Measurements from ENCODE around the gene OR10D3.

The OR10D3 gene

DNA sequence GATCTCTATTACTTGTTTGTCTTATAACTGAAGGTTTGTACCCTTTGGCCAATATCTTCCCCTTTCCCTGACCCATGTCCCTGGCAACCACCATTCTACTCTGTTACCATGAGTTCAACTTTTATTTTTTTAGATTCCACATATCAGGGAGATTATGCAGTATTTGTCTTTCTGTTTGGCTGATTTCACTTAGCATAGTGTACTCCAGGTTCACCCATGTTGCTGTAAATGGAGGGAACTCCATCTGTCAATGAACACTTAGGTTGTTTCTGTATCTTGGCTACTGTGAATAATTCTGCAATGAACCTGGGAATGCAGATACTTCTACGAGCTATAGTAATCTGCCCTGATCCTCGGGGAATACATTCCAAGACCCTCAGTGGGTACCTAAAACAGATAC, 14.9 kb downstream of the OR10D3 start:
- H3K4me1 ChIP-seq (ENCODE audit: insufficient read depth, low read length), result no peaks in the 10 kb centered on the region
- H3K27me3 ChIP-seq (ENCODE audit: control insufficient read depth in 1 of 2, insufficient read depth in 2 of 2, low read length in 2 of 2), result no peaks in the 10 kb centered on the region
- H3K36me3 ChIP-seq (ENCODE audit: insufficient read depth, low read length), result no peaks in the 10 kb centered on the region
- no peak overlapping the region for H3K27ac ChIP-seq (ENCODE audit: low read depth, low read length)
- H3K4me3 ChIP-seq (ENCODE audit: low read depth in 1 of 2, low read length in 2 of 2), result no peak overlapping the region
- H3K9ac ChIP-seq (ENCODE audit: low read length), result no peak overlapping the region
- H3K9me3 ChIP-seq (ENCODE audit: low read length), result no peaks in the 10 kb centered on the region

DNA sequence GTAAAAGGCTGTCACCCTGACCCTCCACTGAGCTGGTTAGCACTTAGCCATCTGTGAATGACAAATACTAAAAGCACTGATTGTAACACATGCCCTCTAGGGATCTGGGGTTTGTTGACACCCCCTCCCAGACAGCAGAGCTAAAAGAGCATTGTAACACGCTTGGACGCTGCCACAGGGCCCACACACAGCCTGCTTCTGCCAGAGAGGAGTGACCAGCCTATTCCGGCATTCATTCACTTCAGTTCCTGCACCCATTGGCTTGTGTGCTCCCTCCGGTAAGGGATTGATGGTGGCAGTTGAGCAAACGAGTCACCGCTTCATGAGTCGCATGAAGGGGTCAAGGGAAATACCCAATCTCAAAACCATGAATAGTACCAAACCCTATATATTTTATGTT, 15.8 kb downstream of the OR10D3 start:
- no peaks in the 10 kb centered on the region for H3K4me1 ChIP-seq (ENCODE audit: insufficient read depth, low read length)
- no peaks in the 10 kb centered on the region for H3K27me3 ChIP-seq (ENCODE audit: control insufficient read depth in 1 of 2, insufficient read depth in 2 of 2, low read length in 2 of 2)
- H3K9ac ChIP-seq (ENCODE audit: low read length), result no peak overlapping the region
- no peak overlapping the region for H3K4me3 ChIP-seq (ENCODE audit: low read depth in 1 of 2, low read length in 2 of 2)
- no peaks in the 10 kb centered on the region for H3K9me3 ChIP-seq (ENCODE audit: low read length)
- H3K36me3 ChIP-seq (ENCODE audit: insufficient read depth, low read length), result no peaks in the 10 kb centered on the region
- H3K27ac ChIP-seq (ENCODE audit: low read depth, low read length), result no peak overlapping the region

DNA sequence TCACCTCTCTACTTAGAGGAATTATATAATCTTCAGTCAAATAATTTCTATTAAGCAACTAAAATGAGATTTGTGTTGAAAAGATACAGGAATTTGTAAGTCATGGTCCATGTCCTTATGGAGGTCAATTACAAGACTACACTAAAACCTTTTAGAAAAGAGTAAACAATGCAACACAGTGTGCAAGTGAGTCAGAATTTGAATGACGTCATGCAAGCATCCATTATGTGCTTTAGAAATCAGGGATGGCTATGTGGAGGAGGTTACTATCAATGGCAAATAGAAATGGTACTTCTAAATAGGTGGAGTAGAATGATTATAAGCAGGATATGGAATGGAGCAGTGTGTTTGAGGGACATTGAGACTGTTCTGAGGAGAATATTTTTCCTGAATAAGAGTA, 16.6 kb downstream of the OR10D3 start:
- Histone ChIP-seq H3K27ac (ENCODE audit: low read depth, low read length) (no peak overlapping the region), H3K9ac (ENCODE audit: low read length) (no peak overlapping the region), H3K4me1 (ENCODE audit: insufficient read depth, low read length) (no peaks in the 10 kb centered on the region), H3K9me3 (ENCODE audit: low read length) (no peaks in the 10 kb centered on the region), H3K36me3 (ENCODE audit: insufficient read depth, low read length) (no peaks in the 10 kb centered on the region), H3K27me3 (ENCODE audit: control insufficient read depth in 1 of 2, insufficient read depth in 2 of 2, low read length in 2 of 2) (no peaks in the 10 kb centered on the region), H3K4me3 (ENCODE audit: low read depth in 1 of 2, low read length in 2 of 2) (no peak overlapping the region)

DNA sequence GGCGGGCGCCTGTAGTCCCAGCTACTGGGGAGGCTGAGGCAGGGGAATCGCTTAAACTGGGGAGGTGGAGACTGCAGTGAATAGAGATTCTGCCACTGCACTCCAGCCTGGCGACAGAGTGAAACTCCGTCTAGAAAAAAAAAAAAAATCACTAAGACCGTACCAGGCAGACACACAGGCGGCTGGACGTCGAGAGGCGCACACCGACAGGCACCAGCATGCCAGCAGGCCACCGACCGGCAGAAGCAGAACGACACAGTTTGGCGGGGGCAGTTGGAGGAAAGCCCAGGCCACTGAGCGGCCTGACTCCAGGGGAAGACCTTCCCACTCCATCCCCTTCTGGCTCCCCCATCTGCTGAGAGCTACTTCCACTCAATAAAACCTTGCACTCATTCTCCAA, 17.5 kb downstream of the OR10D3 start:
- H3K36me3 ChIP-seq (ENCODE audit: insufficient read depth, low read length), result no peaks in the 10 kb centered on the region
- no peak overlapping the region for H3K9ac ChIP-seq (ENCODE audit: low read length)
- H3K4me1 ChIP-seq (ENCODE audit: insufficient read depth, low read length), result no peaks in the 10 kb centered on the region
- H3K27ac ChIP-seq (ENCODE audit: low read depth, low read length), result no peak overlapping the region
- no peaks in the 10 kb centered on the region for H3K27me3 ChIP-seq (ENCODE audit: control insufficient read depth in 1 of 2, insufficient read depth in 2 of 2, low read length in 2 of 2)
- H3K9me3 ChIP-seq (ENCODE audit: low read length), result no peaks in the 10 kb centered on the region
- H3K4me3 ChIP-seq (ENCODE audit: low read depth in 1 of 2, low read length in 2 of 2), result no peak overlapping the region

DNA sequence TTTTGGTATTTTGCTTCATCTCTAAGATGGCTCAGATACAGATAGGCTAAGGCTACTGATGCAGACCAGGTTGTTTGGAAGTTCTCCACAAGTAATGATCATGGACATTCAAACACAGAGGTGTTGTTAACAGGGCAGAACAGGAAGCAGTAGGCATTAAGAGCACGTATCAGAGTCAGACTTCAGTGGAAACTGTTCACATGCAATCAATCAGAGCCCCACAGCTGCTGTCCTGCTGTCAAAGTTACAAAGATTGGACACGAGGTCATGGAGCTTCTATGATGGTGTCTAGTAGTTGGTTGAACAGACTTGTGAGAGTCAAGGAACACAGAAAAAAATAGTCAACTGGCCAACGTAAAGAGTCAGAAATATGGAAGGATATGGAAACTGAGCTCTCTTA, 19.8 kb downstream of the OR10D3 start:
- Histone ChIP-seq H3K4me1 (ENCODE audit: insufficient read depth, low read length) (no peaks in the 10 kb centered on the region), H3K4me3 (ENCODE audit: low read depth in 1 of 2, low read length in 2 of 2) (no peak overlapping the region), H3K9ac (ENCODE audit: low read length) (no peak overlapping the region), H3K9me3 (ENCODE audit: low read length) (no peaks in the 10 kb centered on the region), H3K27ac (ENCODE audit: low read depth, low read length) (no peak overlapping the region), H3K36me3 (ENCODE audit: insufficient read depth, low read length) (no peaks in the 10 kb centered on the region), H3K27me3 (ENCODE audit: control insufficient read depth in 1 of 2, insufficient read depth in 2 of 2, low read length in 2 of 2) (no peaks in the 10 kb centered on the region)

DNA sequence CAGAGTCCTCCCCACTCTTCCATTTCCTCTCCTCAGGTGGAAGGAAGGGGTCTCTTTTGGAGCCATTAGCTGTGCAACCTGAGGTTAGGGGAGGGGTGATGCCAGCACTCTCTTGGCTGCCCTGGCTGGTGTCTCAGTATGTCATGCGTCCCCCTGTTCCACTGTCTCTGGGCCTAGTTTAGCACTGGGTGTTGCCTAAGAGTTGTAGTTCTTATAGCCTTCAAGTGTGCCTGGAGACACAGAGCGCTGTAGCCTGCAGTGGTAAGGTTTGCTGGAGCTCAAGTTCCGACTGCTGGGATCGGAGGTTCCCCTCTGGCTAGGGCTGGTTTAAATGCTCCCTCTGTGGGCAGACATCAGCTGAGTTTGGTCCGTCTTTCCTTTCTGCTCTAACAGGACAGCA, 20.9 kb downstream of the OR10D3 start:
- H3K36me3 ChIP-seq (ENCODE audit: insufficient read depth, low read length), result no peaks in the 10 kb centered on the region
- H3K4me1 ChIP-seq (ENCODE audit: insufficient read depth, low read length), result no peaks in the 10 kb centered on the region
- no peak overlapping the region for H3K4me3 ChIP-seq (ENCODE audit: low read depth in 1 of 2, low read length in 2 of 2)
- H3K27ac ChIP-seq (ENCODE audit: low read depth, low read length), result no peak overlapping the region
- H3K9me3 ChIP-seq (ENCODE audit: low read length), result no peaks in the 10 kb centered on the region
- H3K27me3 ChIP-seq (ENCODE audit: control insufficient read depth in 1 of 2, insufficient read depth in 2 of 2, low read length in 2 of 2), result no peaks in the 10 kb centered on the region
- H3K9ac ChIP-seq (ENCODE audit: low read length), result no peak overlapping the region

DNA sequence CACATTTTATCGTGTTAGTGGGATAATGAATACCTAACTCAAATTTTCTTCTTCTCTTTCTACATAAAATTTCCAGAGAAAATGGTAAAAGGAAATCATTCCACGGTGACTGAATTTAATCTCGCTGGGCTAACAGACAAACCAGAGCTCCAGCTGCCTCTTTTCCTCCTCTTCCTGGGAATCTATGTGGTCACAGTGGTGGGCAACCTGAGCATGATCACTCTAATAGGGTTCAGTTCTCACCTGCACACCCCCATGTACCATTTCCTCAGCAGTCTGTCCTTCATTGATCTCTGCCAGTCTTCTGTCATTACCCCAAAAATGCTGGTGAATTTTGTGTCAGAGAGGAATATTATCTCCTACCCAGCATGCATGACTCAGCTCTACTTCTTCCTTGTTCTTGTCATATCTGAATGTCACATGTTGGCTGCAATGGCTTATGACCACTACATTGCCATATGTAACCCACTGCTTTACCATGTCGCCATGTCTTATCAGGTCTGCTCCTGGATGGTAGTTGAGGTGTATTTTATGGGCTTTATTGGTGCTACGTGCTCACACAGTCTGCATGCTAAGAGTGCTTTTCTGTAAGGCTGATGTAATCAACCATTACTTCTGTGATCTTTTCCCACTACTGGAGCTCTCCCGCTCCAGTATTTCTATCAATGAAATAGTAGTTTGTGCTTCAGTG, 24.1 kb downstream of the OR10D3 start:
- Histone ChIP-seq H3K4me3 (ENCODE audit: low read depth in 1 of 2, low read length in 2 of 2) (no peak overlapping the region), H3K36me3 (ENCODE audit: insufficient read depth, low read length) (no peaks in the 10 kb centered on the region), H3K9ac (ENCODE audit: low read length) (no peak overlapping the region), H3K27me3 (ENCODE audit: control insufficient read depth in 1 of 2, insufficient read depth in 2 of 2, low read length in 2 of 2) (no peaks in the 10 kb centered on the region), H3K27ac (ENCODE audit: low read depth, low read length) (no peak overlapping the region), H3K9me3 (ENCODE audit: low read length) (no peaks in the 10 kb centered on the region), H3K4me1 (ENCODE audit: insufficient read depth, low read length) (no peaks in the 10 kb centered on the region)

DNA sequence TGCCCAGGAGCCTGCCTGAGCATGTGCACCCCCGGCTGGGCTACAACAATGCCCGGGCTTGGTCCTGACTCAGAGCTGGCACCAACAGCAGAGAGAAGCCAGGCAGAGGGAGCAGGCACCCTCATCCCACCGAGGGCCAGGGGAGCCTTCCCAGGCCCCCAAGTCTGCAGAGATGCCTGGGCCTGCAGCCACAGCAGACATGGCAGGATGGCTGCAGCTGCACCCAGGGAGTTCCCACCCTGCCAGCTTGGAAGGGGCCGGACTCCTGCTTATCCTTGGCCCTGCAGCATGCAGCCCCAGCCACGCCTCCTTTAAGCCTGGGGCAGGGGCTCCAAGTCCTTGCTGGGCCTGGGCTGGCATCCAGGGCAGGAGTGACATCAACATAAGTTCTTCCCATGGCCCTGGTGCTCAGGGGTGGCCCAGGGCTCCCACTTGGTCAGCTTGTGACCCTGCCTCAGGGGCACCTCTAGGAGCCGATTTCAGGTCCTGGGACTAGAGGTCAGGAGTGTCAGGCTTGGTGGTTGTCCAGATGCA, 26.7 kb downstream of the OR10D3 start:
- no peaks in the 10 kb centered on the region for H3K4me1 ChIP-seq (ENCODE audit: insufficient read depth, low read length)
- no peaks in the 10 kb centered on the region for H3K9me3 ChIP-seq (ENCODE audit: low read length)
- H3K27ac ChIP-seq (ENCODE audit: low read depth, low read length), result no peak overlapping the region
- no peaks in the 10 kb centered on the region for H3K36me3 ChIP-seq (ENCODE audit: insufficient read depth, low read length)
- H3K27me3 ChIP-seq (ENCODE audit: control insufficient read depth in 1 of 2, insufficient read depth in 2 of 2, low read length in 2 of 2), result no peaks in the 10 kb centered on the region
- no peak overlapping the region for H3K4me3 ChIP-seq (ENCODE audit: low read depth in 1 of 2, low read length in 2 of 2)
- H3K9ac ChIP-seq (ENCODE audit: low read length), result no peak overlapping the region

DNA sequence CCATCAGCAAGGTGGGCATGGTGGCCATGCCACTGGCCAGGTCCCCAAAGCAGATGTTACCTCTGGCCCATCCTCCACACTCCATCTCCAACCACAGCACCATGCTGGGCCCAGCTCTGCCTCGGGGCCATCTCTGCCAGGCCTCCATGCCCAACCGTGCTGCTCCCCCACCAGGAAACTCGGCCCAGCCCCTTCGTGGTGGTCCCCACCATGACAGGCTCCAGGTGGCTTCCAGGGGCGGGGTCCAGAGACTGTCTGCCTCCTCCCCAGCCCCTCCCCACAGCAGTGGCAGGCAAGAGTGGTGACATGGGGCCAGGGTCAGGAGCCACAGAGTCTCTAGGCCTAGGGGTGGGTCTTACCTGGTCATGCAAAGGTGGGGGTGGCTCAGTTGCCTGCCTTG, 27.3 kb downstream of the OR10D3 start:
- Histone ChIP-seq H3K9me3 (ENCODE audit: low read length) (no peaks in the 10 kb centered on the region), H3K4me3 (ENCODE audit: low read depth in 1 of 2, low read length in 2 of 2) (no peak overlapping the region), H3K9ac (ENCODE audit: low read length) (no peak overlapping the region), H3K36me3 (ENCODE audit: insufficient read depth, low read length) (no peaks in the 10 kb centered on the region), H3K27ac (ENCODE audit: low read depth, low read length) (no peak overlapping the region), H3K4me1 (ENCODE audit: insufficient read depth, low read length) (no peaks in the 10 kb centered on the region), H3K27me3 (ENCODE audit: control insufficient read depth in 1 of 2, insufficient read depth in 2 of 2, low read length in 2 of 2) (no peaks in the 10 kb centered on the region)

DNA sequence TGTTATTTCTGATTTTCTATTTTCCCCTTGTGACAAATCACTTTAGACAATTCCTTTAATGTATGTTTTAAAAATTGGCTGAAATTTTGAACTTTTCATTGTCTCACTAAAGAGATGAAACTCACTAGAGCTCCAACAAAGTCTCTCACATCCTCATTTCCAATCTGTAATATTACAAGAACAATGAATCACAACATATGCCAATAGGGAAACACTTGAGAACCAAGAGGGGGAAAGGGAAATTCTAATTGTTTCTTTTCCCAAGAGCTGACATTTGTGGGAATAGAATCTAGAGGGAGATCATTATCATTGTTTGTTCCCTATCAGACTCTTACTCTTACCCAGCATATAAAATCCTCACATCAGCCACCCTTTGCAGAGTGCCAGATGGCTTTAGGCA, 28.2 kb downstream of the OR10D3 start:
- Histone ChIP-seq H3K27me3 (ENCODE audit: control insufficient read depth in 1 of 2, insufficient read depth in 2 of 2, low read length in 2 of 2) (no peaks in the 10 kb centered on the region), H3K36me3 (ENCODE audit: insufficient read depth, low read length) (no peaks in the 10 kb centered on the region)

DNA sequence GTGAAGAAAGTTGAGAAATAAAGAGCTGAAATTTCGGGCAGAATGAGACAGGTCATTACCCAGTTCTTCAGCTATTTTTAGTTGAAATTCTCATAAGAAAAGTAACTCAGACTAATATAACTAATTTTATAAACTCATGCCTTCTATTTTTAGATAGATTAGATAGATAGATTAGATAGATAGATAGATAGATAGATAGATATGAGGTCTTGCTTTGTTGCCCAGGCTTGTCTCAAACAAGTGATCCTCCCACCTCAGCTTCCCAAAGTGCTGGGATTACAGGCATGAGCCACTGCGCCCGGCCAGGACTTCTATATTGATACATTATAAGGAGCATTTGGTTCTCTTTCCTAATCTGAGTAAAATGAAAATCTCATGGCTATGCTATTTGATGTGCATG, 30.9 kb downstream of the OR10D3 start:
- Histone ChIP-seq H3K9me3 (ENCODE audit: low read length) (no peaks in the 10 kb centered on the region), H3K9ac (ENCODE audit: low read length) (no peak overlapping the region), H3K27ac (ENCODE audit: low read depth, low read length) (no peak overlapping the region)

More for the DNA sequence above, 28.2 kb downstream of the OR10D3 start:
- H3K4me1 ChIP-seq (ENCODE audit: insufficient read depth, low read length), result no peaks in the 10 kb centered on the region
- H3K9ac ChIP-seq (ENCODE audit: low read length), result no peak overlapping the region
- no peaks in the 10 kb centered on the region for H3K9me3 ChIP-seq (ENCODE audit: low read length)
- H3K27ac ChIP-seq (ENCODE audit: low read depth, low read length), result no peak overlapping the region
- no peak overlapping the region for H3K4me3 ChIP-seq (ENCODE audit: low read depth in 1 of 2, low read length in 2 of 2)

DNA sequence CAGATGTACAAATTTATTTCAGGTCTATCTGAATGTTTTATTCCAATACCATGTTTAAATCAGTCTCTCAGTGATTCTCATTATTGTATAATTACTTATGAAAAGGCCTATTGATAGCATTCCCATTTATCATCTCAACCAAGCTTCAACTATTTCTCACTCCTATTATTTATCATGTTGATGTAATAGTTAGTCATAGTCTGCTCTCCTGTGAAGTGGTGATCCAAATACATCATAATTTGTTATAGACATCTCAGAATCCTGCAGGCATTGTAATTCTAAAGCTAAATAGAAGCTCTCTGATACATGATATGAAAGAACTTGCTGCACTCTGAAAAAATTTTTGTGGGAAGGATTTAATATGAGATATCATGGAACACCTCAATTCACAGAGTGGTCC, 36.0 kb downstream of the OR10D3 start:
- H3K9me3 ChIP-seq (ENCODE audit: low read length), result no peaks in the 10 kb centered on the region
- H3K4me3 ChIP-seq (ENCODE audit: low read depth in 1 of 2, low read length in 2 of 2), result no peak overlapping the region
- no peaks in the 10 kb centered on the region for H3K27me3 ChIP-seq (ENCODE audit: control insufficient read depth in 1 of 2, insufficient read depth in 2 of 2, low read length in 2 of 2)
- no peak overlapping the region for H3K9ac ChIP-seq (ENCODE audit: low read length)
- H3K27ac ChIP-seq (ENCODE audit: low read depth, low read length), result no peak overlapping the region
- no peaks in the 10 kb centered on the region for H3K36me3 ChIP-seq (ENCODE audit: insufficient read depth, low read length)
- H3K4me1 ChIP-seq (ENCODE audit: insufficient read depth, low read length), result no peaks in the 10 kb centered on the region

More for the DNA sequence above, 30.9 kb downstream of the OR10D3 start:
- Histone ChIP-seq H3K4me1 (ENCODE audit: insufficient read depth, low read length) (no peaks in the 10 kb centered on the region), H3K4me3 (ENCODE audit: low read depth in 1 of 2, low read length in 2 of 2) (no peak overlapping the region), H3K27me3 (ENCODE audit: control insufficient read depth in 1 of 2, insufficient read depth in 2 of 2, low read length in 2 of 2) (no peaks in the 10 kb centered on the region), H3K36me3 (ENCODE audit: insufficient read depth, low read length) (no peaks in the 10 kb centered on the region)
